Osteocyte (in vitro differentiated cells): Measurements from ENCODE around the gene IGSF9. TPM values are rescaled to one million over a fixed set of nuclear protein-coding genes. Genes with fewer than 3 reads are reported as not detected.
A peak's percentile ranks its signal among the peaks of the same experiment; 100 is the strongest.

Experiments used
- DNase-seq: peaks from one replicate; pipeline ENCODE4 v3.0.0; 2021; ENCODE audit warnings: mixed read lengths; ENCODE audit not compliant: unreplicated experiment; ENCODE audit errors: extremely low spot score
- H3K27ac Mint-ChIP-seq: one replicate; pipeline ENCODE4 v1.8.0; 2021; ENCODE audit warnings: mild to moderate bottlenecking, mixed read lengths; ENCODE audit not compliant: unreplicated experiment
- H3K27me3 Mint-ChIP-seq: one replicate; pipeline ENCODE4 v1.8.0; 2021; ENCODE audit warnings: mixed read lengths; ENCODE audit not compliant: unreplicated experiment
- H3K36me3 Mint-ChIP-seq: one replicate; pipeline ENCODE4 v1.8.0; 2021; ENCODE audit warnings: mixed read lengths; ENCODE audit not compliant: unreplicated experiment
- H3K4me1 Mint-ChIP-seq: one replicate; pipeline ENCODE4 v1.8.0; 2021; ENCODE audit warnings: mixed read lengths; ENCODE audit not compliant: unreplicated experiment
- H3K4me3 Mint-ChIP-seq: one replicate; pipeline ENCODE4 v1.8.0; 2021; ENCODE audit warnings: mild to moderate bottlenecking, moderate library complexity, mixed read lengths; ENCODE audit not compliant: unreplicated experiment
- H3K9me3 Mint-ChIP-seq: one replicate; pipeline ENCODE4 v1.8.0; 2021; ENCODE audit warnings: mixed read lengths; ENCODE audit not compliant: unreplicated experiment
- total RNA-seq: library from RNA; stranded (reverse); gene quantifications from 2 replicates; pipeline ENCODE4 v1.2.1, GENCODE V29; 2021
- TF ChIP-seq, protein P1 (sequence below): fragments of 200-600 bp; sonication (generic); IDR thresholded peaks from 2 replicates; pipeline ENCODE4 v1.5.0; 2021; ENCODE audit warnings: antibody characterized with exemption, mild to moderate bottlenecking, moderate library complexity

Gene IGSF9
- total RNA-seq, 1 donor from 2014 or later = not detected

- Mint-ChIP-seq H3K36me3 (no peaks in the 10 kb centered on the region), H3K9me3 (no peaks in the 10 kb centered on the region), H3K4me1 (no peaks in the 10 kb centered on the region), H3K27ac (no peak overlapping the region), H3K27me3 (peaks cover 54% of the 10 kb centered on the region), H3K4me3 (no peak overlapping the region)
- TF ChIP-seq, protein P1, sequence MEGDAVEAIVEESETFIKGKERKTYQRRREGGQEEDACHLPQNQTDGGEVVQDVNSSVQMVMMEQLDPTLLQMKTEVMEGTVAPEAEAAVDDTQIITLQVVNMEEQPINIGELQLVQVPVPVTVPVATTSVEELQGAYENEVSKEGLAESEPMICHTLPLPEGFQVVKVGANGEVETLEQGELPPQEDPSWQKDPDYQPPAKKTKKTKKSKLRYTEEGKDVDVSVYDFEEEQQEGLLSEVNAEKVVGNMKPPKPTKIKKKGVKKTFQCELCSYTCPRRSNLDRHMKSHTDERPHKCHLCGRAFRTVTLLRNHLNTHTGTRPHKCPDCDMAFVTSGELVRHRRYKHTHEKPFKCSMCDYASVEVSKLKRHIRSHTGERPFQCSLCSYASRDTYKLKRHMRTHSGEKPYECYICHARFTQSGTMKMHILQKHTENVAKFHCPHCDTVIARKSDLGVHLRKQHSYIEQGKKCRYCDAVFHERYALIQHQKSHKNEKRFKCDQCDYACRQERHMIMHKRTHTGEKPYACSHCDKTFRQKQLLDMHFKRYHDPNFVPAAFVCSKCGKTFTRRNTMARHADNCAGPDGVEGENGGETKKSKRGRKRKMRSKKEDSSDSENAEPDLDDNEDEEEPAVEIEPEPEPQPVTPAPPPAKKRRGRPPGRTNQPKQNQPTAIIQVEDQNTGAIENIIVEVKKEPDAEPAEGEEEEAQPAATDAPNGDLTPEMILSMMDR = no peak
- DNase-seq = no peak
Measured at GRCh38 chr1:159938905-159939677, 6.3 kb downstream of the IGSF9 start.

- TF ChIP-seq, protein P1 = no peak
- no peak overlapping the region for H3K27ac Mint-ChIP-seq
- no peak for DNase-seq
- no peak overlapping the region for H3K4me3 Mint-ChIP-seq
- no peaks in the 10 kb centered on the region for H3K36me3 Mint-ChIP-seq
- no peaks in the 10 kb centered on the region for H3K9me3 Mint-ChIP-seq
- H3K27me3 Mint-ChIP-seq = peaks cover 47% of the 10 kb centered on the region
- H3K4me1 Mint-ChIP-seq = no peaks in the 10 kb centered on the region
Measured at GRCh38 chr1:159938211-159938852, 7.1 kb downstream of the IGSF9 start.

GRCh38 chr1:159937054-159937750 lies 8.2 kb downstream of the IGSF9 start:
- Mint-ChIP-seq H3K27ac (no peak overlapping the region), H3K27me3 (peaks cover 40% of the 10 kb centered on the region), H3K36me3 (no peaks in the 10 kb centered on the region), H3K4me1 (no peaks in the 10 kb centered on the region), H3K9me3 (no peaks in the 10 kb centered on the region), H3K4me3 (no peak overlapping the region)
- TF ChIP-seq, protein P1 = no peak
- DNase-seq = no peak

GRCh38 chr1:159936273-159936904 lies 9.0 kb downstream of the IGSF9 start:
- H3K27ac Mint-ChIP-seq = no peak overlapping the region
- no peak for DNase-seq
- H3K4me3 Mint-ChIP-seq = no peak overlapping the region
- H3K27me3 Mint-ChIP-seq = peaks cover 36% of the 10 kb centered on the region
- H3K9me3 Mint-ChIP-seq = no peaks in the 10 kb centered on the region
- H3K36me3 Mint-ChIP-seq = no peaks in the 10 kb centered on the region
- no peaks in the 10 kb centered on the region for H3K4me1 Mint-ChIP-seq
- TF ChIP-seq, protein P1 = peak; percentile 98
